ENCODE data around the gene EFCC1.
"Not testable (repeated sequence)": the region's sequence is repeated elsewhere in the genome, so short reads cannot be mapped to it uniquely, and the experiment has no call there.

DNA sequence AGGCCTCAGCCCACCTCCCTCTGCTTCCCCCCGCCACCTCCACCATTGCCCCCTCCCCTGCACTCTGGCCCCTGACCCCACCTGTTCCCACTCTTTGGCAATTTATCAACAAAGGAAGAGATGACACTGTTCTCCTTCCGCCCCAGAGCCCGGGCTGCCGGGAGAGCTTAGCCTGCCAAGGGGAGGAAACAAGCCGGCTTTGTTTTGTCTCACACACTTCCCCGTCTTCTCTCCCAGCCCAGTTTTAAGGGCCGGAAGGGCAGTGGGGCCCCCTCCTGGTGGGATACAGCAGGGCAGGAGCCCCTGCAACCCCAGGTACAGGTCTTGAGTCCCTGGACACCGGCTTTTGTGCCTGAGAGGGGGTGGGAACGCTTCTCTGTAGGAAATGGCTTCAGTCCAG, 86.8 kb downstream of the EFCC1 start:
- TF ChIP-seq, protein P1, sequence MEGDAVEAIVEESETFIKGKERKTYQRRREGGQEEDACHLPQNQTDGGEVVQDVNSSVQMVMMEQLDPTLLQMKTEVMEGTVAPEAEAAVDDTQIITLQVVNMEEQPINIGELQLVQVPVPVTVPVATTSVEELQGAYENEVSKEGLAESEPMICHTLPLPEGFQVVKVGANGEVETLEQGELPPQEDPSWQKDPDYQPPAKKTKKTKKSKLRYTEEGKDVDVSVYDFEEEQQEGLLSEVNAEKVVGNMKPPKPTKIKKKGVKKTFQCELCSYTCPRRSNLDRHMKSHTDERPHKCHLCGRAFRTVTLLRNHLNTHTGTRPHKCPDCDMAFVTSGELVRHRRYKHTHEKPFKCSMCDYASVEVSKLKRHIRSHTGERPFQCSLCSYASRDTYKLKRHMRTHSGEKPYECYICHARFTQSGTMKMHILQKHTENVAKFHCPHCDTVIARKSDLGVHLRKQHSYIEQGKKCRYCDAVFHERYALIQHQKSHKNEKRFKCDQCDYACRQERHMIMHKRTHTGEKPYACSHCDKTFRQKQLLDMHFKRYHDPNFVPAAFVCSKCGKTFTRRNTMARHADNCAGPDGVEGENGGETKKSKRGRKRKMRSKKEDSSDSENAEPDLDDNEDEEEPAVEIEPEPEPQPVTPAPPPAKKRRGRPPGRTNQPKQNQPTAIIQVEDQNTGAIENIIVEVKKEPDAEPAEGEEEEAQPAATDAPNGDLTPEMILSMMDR (IDR thresholded peaks at IDR 0.05; ENCODE audit: low read depth, low read length) = not testable (repeated sequence)
- TF ChIP-seq EZH2phosphoT487 (IDR thresholded peaks at IDR 0.05; ENCODE audit: low read depth) = not testable (repeated sequence)
